Motor neuron (in vitro differentiated cells): ENCODE results near the gene COL5A2. TPM values are rescaled to one million over a fixed set of nuclear protein-coding genes. Genes with fewer than 3 reads are reported as not detected.

Experiments used
- ATAC-seq, 8 experiments: fragments of 200-7000 bp; cut with Tn5 transposase; replicated peaks in 6 of 8; 2 replicates each; pipeline ENCODE4 v1.8.0; 2021; ENCODE audit warnings: mild to moderate bottlenecking in 8 of 8, moderate library complexity in 8 of 8
- H3K27ac ChIP-seq, 2 donors: fragments of 250-450 bp; sonication (Bioruptor Pico); 2 replicates each; pipeline ENCODE4 v1.9.0; 2021; ENCODE audit warnings: antibody characterized with exemption in 2 of 2, mild to moderate bottlenecking in 2 of 2, moderate library complexity in 1 of 2
- H3K4me1 ChIP-seq, 2 donors: fragments of 250-450 bp; sonication (Bioruptor Pico); replicated peaks in 1 of 2; 2 replicates each; pipeline ENCODE4 v1.6.1; 2021; ENCODE audit warnings: antibody characterized with exemption in 2 of 2, mild to moderate bottlenecking in 2 of 2, moderate library complexity in 1 of 2
- H3K4me3 ChIP-seq, 5 donors: fragments of 250-450 bp; sonication (Bioruptor Pico); 2 replicates each; pipeline ENCODE4 v1.9.0; 2021; ENCODE audit warnings: antibody characterized with exemption in 5 of 5, mild to moderate bottlenecking in 5 of 5, moderate library complexity in 4 of 5
- WGBS, 10 experiments: fragments of 450-650 bp; shearing (Covaris generic); methylation state at CpG; one replicate each; pipeline ENCODE4 v1.0.0; 2022; 5-methylcytosine and 5-hydroxymethylcytosine counted together
- in situ Hi-C, 9 experiments: fragments of 400-800 bp; cut with MboI; loops; one replicate each; pipeline ENCODE4 v1.15.0; 2021; ENCODE audit warnings: low sequenced_read_pairs in 9 of 9, low pct_unique_long_range_greater_than_20kb in 2 of 9; ENCODE audit not compliant: unreplicated experiment in 9 of 9
- total RNA-seq, 8 experiments: library from RNA; unstranded; fragments of 300-600 nt; gene quantifications; 2 replicates each; pipeline versions ENCODE4 v1.2.3 to v1.2.4, GENCODE V29; 2022

COL5A2 gene
- total RNA-seq, 8 experiments from 2014 or later, result 4.8 to 678 (median 190) TPM

DNA sequence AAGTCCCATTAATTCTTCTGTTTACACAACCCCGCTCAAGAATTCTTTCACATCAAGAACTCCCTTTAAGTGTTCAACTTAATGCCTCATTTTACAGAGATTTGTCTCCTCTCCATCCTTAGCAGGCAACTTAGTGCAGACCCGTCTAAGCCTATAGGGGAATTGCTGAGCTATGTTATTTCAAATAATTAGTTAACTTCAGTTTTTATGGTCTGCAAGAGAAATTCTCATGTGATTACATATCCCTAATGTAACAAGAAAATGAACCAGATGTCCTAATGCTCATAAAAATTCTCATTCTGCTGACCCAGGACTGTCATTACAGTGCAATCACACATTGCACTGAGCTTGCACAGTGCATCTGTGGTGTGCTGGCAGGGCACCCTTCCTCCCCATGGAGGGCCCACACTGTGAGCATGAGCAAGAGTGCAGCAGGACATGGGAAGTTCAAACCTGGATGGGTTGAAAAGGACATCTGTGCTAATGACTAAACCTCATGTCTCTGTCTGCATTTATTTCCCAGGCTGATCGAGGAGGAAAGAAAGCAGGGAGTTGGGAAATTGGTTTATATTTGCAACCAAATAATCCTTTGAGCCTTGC is 97.1 kb downstream of the COL5A2 start:
- H3K4me3 ChIP-seq, result no peak overlapping the region
- WGBS, 10 experiments, result 26 to 100% (median 79%) methylated on average over 1 to 3 of the region's 3 CpGs; no CpG with 5 or more reads in 2 of the 10 experiments
- H3K27ac ChIP-seq, result no peak overlapping the region
- H3K4me1 ChIP-seq, result no peaks in the 10 kb centered on the region
- in situ Hi-C loops, result loop anchor here in 4 of 9 experiments (25.0 kb wide), 3 partner anchors 205 to 330 kb away; no protein-coding TSS in a partner anchor
- peak; percentile 49 to 95 (median 76) for ATAC-seq

DNA sequence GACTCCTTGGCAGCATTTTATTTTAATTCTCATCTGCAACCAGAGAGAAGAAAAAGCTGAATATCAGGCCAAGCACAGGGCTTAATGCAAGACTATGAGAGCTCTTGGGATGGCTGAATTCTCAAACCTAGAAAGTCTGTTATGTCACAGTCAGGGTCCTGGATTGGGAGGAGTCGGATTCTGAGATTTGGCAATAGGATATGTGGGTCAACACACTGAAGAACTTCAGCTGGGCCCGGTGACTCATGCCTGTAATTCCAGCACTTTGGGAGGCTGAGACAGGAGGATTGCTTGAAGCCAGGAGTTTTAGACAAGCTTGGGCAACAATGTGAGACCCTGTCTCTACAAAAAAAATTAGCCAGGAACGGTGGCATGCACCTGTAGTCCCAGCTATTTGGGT is 103.0 kb downstream of the COL5A2 start:
- in situ Hi-C loops, result loop anchor here in 4 of 9 experiments (25.0 kb wide), 3 partner anchors 211 to 336 kb away; no protein-coding TSS in a partner anchor
- peak in 3 of 8 experiments; percentile 16 to 31 (median 30) for ATAC-seq
- peak overlapping the region in 1 of 2 donors; percentile 44 for H3K27ac ChIP-seq
- WGBS, 10 experiments, result 0 to 100% (median 55%) methylated on average over 1 to 3 of the region's 3 CpGs; no CpG with 5 or more reads in 3 of the 10 experiments
- H3K4me3 ChIP-seq, result no peak overlapping the region
- H3K4me1 ChIP-seq, result peaks cover 11 to 16% of the 10 kb centered on the region in 2 donors

DNA sequence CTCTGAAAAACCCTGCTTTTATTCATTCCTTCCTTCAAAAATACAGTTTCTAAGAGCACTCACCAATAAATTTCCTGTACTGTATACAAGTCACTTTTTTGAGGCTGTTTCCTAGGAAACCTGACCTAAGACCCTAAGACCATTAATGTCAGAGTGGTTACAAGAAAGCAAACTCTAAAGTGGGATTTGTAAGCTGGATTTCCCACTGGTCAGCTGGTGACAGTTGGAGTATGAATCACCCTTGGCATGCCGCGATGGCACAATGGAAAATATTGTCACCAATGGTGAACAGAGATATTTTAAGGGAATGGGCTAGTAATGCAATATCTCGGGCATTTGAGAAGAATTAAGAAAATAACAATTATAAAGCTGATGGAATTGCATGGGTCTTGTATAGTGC is 103.4 kb downstream of the COL5A2 start:
- peak overlapping the region in 1 of 2 donors; percentile 44 for H3K27ac ChIP-seq
- H3K4me3 ChIP-seq, result no peak overlapping the region
- peaks cover 11 to 16% of the 10 kb centered on the region in 2 donors for H3K4me1 ChIP-seq
- 33 to 96% (median 80%) methylated on average over 1 to 3 of the region's 3 CpGs; no CpG with 5 or more reads in 1 of the 10 experiments for WGBS, 10 experiments
- ATAC-seq, result peak in 4 of 8 experiments; percentile 43 to 76 (median 60)
- in situ Hi-C loops, result loop anchor here in 4 of 9 experiments (25.0 kb wide), 3 partner anchors 211 to 336 kb away; no protein-coding TSS in a partner anchor

DNA sequence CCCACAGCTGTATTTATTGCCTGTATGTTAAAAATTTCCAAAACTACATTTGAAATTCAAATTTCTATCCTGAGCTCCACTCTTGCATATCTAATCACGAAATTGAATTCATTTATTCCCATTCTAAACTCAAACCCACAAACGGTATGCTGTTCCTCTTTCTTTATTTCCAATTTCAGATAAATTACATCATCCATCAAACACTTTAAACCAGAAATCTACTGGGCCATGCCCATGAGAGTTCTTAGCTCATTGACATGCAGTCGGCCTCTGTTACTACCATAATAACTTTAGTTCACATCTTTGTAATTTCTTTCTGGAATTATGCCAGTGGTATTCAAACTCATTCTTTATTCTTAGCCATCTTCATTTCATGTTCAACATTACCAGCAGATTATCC is 105.1 kb downstream of the COL5A2 start:
- 0 to 100% (median 78%) methylated on average over 1 to 3 of the region's 3 CpGs; no CpG with 5 or more reads in 2 of the 10 experiments for WGBS, 10 experiments
- H3K4me3 ChIP-seq, result no peak overlapping the region
- peaks cover 11 to 16% of the 10 kb centered on the region in 2 donors for H3K4me1 ChIP-seq
- ATAC-seq, result peak in 3 of 8 experiments; percentile 78 to 89 (median 86)
- no peak overlapping the region for H3K27ac ChIP-seq
- in situ Hi-C loops, result no loop called here

DNA sequence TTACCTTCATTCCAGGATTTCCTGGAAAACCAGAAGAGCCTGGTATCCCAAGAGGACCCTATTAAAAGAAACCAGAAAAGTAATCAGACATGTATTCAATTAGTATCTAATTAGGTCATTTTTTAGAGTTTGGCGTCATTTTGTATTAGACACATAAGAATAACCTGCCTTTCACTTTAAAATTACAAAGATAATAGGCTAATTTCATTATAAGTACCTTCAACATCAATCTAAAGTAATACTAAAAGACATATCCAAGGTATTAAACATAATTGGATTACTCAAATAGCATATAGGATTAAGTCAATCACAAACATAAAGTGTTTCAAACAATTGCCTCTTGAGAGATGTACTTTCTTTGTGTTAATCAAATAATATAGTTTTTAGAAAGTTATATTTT is 107.5 kb downstream of the COL5A2 start:
- WGBS, 10 experiments, result 0 to 100% (median 97%) methylated on average over 1 of the region's 1 CpG; no CpG with 5 or more reads in 2 of the 10 experiments

DNA sequence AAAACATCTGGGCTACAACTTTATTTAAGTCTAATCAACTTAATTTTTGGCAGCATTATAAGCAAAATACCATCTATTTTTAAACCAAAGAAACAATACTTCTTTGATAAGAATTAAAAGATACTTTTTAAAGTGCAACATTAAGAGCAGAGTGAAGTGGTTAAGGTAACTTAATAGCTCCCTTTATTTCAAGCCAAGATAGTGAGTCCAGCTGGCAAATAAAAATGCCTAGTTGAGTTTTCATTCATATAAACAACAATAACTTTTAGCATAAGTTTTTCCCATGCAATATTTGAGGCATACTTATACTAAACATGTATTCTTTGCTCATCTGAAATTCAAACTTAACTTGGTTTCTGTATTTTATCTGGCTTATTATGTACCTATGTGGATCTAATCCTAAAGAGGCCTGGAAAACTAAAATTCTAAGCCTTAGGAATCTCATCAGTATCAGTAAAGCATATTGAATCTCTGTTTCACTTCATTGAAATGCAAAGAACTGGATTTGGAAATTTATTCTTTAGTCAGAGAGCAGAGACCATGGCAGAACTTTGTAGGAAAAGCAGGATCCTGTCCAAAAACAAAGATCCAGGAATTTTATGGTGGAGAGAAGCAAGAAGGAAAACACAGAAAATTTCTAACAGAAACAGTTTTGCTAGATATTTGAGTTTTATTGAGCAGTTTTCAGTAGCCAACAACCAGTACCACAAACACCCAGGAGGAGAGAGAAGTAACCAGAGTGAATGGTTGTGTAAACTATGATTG is 109.5 kb downstream of the COL5A2 start:
- ATAC-seq, result no peak
- Histone ChIP-seq H3K4me1 (peaks cover 0 to 4% of the 10 kb centered on the region in 2 donors), H3K4me3 (no peak overlapping the region), H3K27ac (no peak overlapping the region)
- in situ Hi-C loops, result no loop called here

More for the DNA sequence above, 107.5 kb downstream of the COL5A2 start:
- in situ Hi-C loops, result no loop called here
- no peak overlapping the region for H3K4me3 ChIP-seq
- H3K4me1 ChIP-seq, result peaks cover 11 to 16% of the 10 kb centered on the region in 2 donors
- H3K27ac ChIP-seq, result no peak overlapping the region
- no peak for ATAC-seq

DNA sequence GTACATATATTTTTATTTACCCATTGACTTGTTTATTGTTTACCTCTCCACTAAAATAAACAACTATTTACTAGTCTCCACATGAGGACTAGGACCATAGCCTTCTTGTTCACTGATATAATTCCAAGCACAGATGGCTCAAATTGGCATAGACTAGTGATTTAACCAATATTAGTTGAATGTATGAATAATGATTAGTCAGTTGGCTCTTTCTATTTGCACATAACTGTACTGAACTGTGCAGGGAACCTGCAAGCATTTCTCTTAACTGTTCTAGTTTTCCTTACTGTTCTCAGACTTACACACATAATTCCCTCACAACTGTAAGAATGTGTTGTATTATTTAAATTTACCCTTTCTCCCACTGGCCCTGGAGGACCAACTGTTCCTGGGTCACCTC is 113.5 kb downstream of the COL5A2 start:
- Histone ChIP-seq H3K27ac (no peak overlapping the region), H3K4me1 (no peaks in the 10 kb centered on the region), H3K4me3 (no peak overlapping the region)
- no peak for ATAC-seq
- in situ Hi-C loops, result no loop called here

DNA sequence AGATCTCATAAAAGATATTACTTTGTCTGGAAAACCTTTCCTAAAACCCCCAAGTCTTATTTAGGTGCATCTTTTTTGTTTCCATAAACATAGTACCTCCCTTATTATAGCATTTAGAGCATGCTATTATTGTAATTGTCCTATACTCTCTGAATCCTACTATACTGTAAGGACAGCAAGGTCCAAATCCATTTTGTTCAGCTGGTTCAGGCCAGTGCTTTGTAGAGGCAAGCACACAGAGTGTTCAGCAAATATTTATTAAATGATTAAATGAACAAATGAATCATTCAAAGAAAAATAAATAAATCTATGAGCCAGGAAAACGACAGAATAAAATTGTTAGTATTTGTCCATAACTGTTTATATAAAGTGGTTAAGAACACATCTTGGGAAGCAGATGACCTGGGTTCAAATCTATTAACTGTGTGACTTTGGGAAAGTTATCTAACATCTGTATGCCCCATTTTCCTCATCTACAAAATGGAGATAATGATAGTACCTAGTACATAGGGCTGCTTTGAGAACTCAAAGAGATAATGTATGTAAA is 119.4 kb downstream of the COL5A2 start:
- no peak overlapping the region for H3K27ac ChIP-seq
- in situ Hi-C loops, result no loop called here
- no peaks in the 10 kb centered on the region for H3K4me1 ChIP-seq
- WGBS, 10 experiments, result 0 to 100% (median 67%) methylated on average over 1 of the region's 1 CpG; no CpG with 5 or more reads in 3 of the 10 experiments
- no peak for ATAC-seq
- no peak overlapping the region for H3K4me3 ChIP-seq

DNA sequence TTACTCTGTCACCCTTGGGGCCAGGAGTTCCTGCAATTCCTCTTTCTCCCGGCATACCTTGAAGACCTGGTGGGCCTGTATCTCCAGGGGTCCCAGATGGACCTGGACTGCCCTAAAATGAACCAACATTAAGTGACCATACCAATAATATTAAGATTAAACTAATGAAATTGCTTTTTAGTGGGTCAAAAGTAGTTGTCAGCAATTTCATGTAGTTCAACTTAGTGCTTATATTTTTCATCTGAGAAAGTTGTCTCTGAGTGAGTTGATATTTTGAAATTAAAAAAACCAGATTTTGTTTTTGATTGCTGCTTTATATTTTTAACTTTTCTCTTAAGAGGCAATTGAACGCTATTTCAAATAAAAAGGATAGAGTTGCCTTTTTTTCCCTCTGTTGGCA is 122.2 kb downstream of the COL5A2 start:
- in situ Hi-C loops, result no loop called here
- ATAC-seq, result no peak
- no peak overlapping the region for H3K27ac ChIP-seq
- WGBS, 10 experiments, result 80 to 100% (median 94%) methylated on average over 1 to 2 of the region's 2 CpGs; no CpG with 5 or more reads in 1 of the 10 experiments
- H3K4me3 ChIP-seq, result no peak overlapping the region
- no peaks in the 10 kb centered on the region for H3K4me1 ChIP-seq

DNA sequence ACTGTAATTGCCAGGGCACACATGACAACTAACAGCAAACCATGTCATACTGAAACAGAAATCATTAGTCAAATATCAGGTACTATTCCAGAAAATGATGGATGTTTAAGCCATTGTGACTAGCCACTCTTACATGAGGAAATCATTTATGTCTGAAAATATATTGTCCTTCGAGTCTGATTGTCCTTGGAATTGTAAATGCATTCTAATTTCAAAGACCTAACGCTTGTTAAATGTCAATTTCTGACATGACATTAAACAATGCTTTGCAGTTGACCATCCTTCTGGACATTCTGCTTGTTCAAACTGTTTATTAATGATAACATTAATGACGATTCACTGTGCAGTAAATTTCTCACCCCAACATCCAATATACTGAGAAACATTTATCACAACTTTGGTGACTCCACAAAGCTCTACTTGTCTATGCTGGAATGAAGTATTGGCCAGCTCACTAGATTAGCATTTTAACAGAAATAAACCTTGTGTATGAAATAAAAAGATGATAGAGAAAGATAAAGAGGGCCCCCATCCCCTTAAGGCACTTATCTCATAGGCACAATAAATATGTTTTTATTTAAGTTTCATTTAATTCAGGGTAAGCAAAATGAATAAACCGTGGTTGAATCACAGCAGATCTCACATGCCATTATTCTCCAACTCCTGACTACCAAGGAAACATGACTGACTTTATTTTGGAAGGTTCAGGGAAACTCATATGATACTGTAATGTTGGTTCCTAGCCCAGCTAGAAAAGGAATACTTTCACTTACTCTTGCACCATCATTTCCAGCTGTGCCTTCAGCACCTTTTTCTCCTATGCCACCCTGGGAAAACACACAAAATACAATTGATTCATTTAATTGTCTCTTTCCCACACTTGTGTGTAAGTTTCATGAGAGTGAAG is 123.1 kb downstream of the COL5A2 start:
- in situ Hi-C loops, result no loop called here
- WGBS, 10 experiments, result 38 to 86% (median 62%) methylated on average over 1 to 4 of the region's 4 CpGs
- no peaks in the 10 kb centered on the region for H3K4me1 ChIP-seq
- peak in 4 of 8 experiments; percentile 25 to 83 (median 64) for ATAC-seq
- no peak overlapping the region for H3K4me3 ChIP-seq
- no peak overlapping the region for H3K27ac ChIP-seq

DNA sequence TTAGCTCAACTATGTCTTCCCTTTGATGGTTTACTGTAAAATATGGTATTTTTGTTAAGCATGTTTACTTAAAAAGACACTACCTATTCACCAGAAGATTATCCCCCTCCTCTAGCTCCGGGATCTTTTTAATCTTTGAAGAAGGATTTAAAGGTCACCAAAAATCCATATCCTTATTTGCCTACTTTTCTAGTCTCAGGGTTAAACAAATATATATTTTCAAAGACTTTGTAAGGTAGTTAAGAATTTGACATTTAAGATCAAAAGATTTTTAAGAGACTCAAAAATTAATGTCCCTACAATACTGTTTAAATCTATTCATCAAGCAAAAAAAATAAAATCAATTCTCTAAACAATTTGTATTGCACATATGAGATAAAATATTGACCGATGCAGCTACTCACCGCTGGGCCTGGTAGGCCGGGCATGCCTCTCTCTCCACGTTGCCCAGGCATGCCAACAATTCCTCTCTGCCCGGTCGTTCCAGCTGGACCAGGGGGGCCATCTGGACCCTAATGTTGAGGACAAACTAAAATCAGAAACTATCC is 129.3 kb downstream of the COL5A2 start:
- H3K27ac ChIP-seq, result no peak overlapping the region
- ATAC-seq, result no peak
- no peaks in the 10 kb centered on the region for H3K4me1 ChIP-seq
- WGBS, 10 experiments, result 66 to 100% (median 90%) methylated on average over 2 to 6 of the region's 7 CpGs; no CpG with 5 or more reads in 2 of the 10 experiments
- H3K4me3 ChIP-seq, result no peak overlapping the region
- in situ Hi-C loops, result no loop called here

DNA sequence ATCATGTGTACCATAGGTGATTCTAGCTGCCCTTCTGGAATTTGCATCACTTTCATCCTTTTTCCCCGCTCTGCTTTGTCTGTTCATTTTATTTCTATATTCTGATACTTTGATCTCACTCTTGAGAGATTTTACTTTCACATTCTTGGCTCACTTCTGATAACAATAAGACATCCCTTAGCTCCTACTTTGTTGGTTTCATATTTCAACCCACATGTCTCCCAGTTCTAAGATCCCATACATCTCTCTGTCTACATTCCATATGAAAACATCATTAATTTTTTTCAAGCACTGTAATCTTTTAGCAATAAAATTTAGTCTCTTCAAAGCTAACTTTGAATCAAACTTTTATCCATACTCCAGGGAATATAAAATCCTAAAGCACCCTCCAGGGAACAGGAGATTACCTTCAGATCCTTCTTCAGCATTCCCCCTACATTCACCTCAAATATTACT is 129.8 kb downstream of the COL5A2 start:
- Histone ChIP-seq H3K27ac (no peak overlapping the region), H3K4me1 (no peaks in the 10 kb centered on the region), H3K4me3 (no peak overlapping the region)
- WGBS, 10 experiments, result 22 to 100% (median 96%) methylated on average over 1 of the region's 1 CpG; no CpG with 5 or more reads in 2 of the 10 experiments
- ATAC-seq, result no peak
- in situ Hi-C loops, result no loop called here
